Lower leg skin (tissue), 3 donors: ENCODE data around the gene EN2.

ENCODE experiments used
- CTCF ChIP-seq, 3 donors: fragments of 450-650 bp; IDR thresholded peaks; one replicate each; pipeline ENCODE4 v1.5.1; 2016; ENCODE audit warnings: antibody characterized with exemption in 3 of 3, mild to moderate bottlenecking in 3 of 3, moderate library complexity in 2 of 3
- POLR2A ChIP-seq, 2 donors: fragments of 450-650 bp; IDR thresholded peaks; one replicate each; pipeline ENCODE4 v1.6.1; 2016 to 2017; ENCODE audit warnings: antibody characterized with exemption in 2 of 2, mild to moderate bottlenecking in 1 of 2, moderate library complexity in 1 of 2

DNA sequence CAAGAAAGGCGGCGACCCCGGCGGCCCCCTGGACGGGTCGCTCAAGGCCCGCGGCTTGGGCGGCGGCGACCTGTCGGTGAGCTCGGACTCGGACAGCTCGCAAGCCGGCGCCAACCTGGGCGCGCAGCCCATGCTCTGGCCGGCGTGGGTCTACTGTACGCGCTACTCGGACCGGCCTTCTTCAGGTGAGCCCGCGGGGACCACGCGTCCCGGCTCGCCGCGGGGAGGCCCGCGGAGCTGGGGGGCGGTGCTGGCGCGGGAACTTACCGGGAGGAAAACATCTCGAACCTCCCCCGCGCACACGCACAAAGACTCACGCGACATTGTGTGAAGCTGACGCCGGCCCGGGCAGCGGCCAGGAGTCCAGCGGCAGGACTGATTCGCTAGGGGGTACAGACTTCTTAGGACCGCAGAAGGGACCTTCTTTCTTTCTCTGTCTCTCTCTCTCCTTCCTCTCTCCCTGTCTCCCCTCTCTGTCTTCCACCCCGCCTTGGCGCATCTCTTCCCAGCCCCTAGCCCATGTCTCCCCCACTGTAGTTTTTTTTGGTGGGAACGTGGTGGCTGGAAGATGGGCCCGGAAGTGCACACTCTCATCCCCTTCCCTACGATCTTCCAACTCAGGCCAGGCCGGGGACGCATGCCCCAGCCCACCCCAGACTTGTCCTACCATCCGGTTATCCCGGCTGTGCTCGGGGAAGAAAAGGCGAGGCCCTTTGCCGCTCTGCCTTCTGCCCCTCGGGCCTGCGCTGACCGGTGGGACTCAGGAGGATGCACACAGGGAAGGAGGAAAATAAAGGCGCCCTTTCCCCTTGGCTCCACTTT lies 1.2 kb downstream of the EN2 start:
- no peak for TF ChIP-seq CTCF (IDR thresholded peaks at IDR 0.05)
- no peak for TF ChIP-seq POLR2A (IDR thresholded peaks at IDR 0.05)
